Middle frontal gyrus (tissue), 1 donor: Measurements from ENCODE around the gene MTA1.

Experiments used
- DNase-seq: peaks from one replicate; pipeline ENCODE4 v3.0.0-alpha.2; 2015; ENCODE audit warnings: low spot score; ENCODE audit errors: extremely low spot score

The MTA1 gene

DNA sequence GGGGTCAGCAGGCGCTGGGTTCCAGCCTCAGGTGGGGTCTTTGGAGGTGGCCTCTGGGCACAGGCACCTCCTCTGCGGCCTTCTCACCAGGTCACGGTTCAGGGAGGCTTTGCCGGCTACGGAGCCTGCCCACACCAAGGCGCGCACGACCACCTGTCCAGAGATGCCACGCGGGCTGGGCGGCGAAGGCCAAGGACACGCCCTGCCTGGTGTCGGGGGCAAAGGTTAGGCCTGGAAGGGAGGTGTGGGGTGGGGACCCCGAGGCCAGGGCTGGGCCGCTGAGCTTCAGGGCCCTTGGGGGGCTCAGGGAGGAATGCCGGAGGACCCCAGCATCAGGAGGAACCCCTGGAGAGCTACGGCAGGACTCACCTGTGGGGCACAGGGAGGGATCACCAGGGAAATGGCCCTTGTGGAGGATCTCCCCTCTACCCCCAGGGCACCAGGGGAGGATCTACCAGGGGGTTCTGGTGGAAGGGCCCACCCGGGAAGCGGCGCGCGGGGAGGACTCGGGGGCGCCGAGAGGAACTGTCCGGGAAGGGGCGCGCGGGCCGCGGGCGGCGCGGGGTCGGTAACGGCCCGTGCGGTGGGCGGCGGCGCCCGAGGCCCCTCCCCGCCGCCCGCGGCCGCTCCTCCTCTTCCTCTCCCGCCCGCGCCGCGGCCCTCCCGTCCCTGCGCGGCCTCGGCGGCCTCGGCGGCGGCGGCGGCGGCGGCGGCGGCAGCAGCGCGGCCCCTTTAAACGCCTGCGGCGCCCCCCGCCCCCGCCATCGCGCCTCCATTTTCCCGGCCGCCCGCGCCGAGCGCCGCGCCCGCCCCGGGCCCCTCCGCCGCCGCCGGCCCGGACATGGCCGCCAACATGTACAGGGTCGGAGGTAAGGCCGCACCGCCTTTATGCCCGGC is at the start of gene MTA1:
MTA1 (plus strand) TSS at position 633 of the 897 bp plus-strand sequence; CDS start at position 842, 209 bp downstream.
- no peak for DNase-seq

DNA sequence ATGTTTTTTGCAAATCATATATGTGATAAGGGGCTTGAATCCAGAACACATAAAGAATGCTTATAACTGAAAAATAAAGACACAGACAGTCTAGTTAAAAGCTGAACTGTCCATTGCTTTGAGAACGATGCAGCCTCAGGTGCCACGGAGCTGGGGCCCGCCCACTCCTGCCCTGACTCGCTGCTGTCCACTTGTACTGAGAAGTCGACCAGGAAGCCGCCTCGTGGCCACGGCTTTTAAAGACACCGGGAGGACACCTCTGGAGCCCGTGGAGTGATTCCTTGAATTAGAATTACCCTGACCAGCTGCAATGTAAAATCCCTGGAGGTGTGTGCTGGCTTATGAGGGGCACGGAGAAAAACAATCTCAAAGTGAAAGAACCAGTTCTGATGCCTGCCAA is 45.2 kb upstream of the MTA1 start:
- DNase-seq = no peak

DNA sequence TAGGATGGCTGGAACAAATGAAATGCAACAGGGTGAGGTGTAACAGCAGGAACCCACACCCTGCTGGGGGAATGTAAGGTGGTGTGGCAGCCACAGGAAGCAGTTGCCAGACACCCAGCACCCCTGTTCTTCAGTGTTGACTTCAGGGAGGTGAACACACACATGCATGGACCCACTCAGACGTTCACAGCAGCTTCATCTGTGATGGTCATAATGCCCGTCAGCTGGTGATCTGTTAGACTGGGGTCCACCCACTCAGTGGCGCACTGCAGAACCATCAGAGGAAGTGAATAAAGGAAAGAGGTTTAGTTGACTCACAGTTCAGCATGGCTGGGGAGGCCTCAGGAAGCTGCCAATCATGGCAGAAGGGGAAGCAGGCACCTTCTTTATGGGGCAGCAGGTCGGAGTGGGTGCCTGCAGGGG is 44.0 kb upstream of the MTA1 start:
- DNase-seq = no peak

DNA sequence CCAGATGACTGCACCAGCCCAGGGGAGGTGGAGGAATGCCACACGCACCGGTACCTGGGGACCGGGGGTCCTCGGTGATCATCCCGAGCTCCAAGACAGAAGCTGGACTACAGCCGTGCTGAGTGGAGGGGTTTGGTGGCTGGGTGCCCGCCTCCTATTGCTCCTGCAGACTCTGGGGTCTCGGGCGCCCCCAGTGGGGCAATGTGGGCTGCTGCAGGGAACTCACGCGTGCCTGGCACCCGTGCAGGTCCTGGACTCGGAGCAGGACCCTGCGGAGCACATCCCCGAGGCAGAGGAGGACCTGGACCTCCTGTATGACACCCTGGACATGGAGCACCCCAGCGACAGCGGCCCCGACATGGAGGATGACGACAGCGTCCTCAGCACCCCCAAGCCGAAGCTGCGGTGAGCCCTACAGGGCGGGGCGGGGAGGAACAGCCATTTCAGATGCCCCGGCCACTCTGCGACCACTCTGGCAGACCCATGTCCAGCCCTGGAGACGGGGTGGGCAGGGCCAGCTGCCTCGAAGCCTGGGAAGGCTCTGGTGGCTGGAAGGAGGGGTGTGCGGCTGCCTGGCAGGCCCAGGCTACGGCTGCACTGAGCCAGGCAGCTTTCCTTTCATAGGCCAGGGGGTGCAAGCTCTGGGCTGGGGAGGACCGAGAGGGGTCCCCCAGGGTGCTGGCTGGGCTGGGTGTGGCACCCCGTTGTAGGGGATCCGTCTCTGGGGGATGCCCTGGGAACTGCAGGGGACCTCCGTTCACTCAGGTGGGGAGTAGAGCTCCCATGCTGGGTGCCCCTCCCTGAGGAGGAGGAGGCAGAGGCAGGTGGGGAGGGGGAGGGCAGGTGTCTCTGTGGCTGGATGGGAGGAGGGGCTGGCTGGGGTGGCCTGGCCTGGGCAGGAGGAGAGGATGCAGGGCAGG is 42.8 kb upstream of the MTA1 start:
- no peak for DNase-seq

DNA sequence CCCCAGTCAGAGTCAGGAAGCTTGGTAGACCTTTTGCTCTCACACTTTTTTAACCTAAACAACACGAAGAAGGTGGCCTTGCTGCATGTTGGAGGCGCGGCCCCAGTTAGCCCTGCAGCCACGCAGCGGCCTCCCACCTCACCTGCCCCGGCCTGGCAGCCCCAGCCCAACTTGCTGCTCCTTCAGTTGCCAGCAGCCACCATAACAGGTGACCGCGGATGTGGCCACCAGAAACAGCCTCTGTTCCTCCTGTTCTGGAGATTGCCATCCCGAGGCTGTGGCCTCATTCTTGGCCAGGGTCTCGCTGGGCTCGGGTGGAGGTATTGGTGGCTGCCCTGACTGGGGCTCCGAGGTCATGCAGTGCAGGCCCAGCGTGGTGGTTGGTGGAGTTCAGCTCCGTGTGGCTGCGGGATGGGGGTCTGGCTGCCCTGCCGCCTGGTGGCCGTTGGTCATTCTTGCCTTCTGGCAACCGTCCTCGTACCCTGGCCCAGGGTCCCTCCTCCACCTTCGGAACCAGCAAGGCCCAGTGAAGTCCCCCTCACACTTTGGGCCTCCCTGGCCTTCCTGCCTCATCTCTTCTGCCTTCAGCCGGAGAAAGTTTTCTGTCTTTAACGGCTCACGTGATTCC is 42.0 kb upstream of the MTA1 start:
- DNase-seq = no peak

DNA sequence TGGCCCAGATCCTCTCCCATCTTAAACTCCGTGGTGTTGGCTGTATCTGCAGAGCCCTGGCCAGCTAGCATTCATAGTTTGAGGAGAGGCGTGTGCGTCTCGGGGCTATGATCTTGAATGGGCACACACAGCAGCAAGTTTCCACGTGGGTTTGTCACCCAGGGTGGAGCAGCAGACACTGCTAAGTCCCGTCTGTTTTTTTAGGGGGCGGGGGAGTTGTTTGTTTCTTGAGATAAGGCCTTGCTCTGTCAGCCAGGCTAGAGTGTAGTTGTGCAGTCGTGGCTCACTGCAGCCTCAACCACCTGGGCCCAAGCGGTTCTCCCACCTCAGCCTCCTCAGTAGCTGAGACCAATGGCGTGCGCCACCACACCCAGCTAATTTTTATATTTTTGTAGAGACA is 41.4 kb upstream of the MTA1 start:
- DNase-seq = no peak

DNA sequence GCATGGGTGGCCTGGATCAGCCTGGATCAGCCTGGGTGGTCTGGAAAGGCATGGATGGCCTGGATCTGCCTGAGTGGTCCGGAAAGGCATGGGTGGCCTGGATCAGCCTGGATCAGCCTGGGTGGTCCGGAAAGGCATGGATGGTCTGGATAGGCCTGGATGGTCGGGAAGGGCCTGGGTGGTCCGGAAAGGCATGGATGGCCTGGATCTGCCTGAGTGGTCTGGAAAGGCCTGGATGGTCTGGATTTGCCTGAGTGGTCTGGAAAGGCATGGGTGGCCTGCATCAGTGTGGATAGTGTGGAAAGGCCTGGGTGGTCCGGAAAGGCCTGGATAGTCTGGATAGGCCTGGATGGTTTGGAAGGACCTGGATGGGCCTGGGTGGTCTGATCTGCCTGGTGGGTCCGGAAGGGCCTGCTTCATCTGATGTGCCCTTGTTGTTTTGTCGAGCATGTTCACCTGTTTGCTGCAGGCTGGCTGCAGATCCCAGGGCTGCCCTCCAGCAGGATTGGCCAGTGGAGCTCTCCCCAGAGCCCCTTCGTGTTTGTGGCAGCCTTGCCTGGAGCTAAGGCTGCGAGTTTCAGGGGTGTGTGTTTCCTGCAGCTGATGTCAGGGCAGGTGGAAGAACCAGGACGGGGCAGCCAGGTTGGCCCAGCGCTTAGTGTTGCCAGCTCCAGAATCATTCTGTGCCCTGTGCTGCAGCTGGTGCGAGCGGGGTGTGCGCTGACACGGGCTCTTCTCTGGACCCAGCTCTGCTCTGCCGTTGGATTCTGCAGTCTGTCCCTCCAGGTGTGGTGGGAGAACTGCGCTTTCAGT is 40.5 kb upstream of the MTA1 start:
- DNase-seq = no peak

DNA sequence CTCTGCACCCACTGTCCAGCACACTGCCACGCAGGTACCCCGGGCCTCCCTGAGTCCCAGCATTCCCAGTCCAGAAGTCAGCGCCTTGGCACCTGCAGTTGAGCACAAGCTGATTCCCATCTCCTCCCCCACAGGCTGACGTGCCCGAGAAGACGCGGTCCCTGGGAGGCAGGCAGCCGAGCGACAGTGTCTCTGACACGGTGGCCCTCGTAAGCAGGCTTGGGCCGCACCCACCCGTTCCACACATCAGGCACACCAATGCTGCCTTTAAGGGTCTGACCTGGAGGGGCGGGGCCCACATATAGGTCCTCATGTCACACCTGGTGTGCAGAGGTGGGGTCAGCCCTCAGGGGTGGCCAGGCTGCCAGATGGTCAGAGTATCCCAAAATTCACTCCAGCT is 39.7 kb upstream of the MTA1 start:
- no peak for DNase-seq

DNA sequence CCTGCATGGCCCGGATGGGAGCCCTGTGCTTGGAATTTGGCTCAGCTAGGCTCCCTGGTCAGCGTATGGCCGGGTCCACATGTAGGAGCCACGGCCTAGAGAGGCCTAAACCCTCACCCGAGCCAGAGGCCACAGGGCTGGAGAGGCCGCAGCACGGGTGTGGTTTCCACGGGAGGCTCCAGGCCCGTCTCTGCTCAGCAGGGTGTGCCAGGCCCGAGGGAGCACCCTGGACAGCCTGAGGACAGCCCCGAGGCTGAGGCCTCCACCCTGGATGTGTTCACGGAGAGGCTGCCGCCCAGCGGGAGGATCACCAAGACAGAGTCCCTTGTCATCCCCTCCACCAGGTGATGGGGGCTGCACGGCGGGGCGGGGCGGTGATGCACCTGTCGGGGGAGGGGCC is 38.9 kb upstream of the MTA1 start:
- DNase-seq = no peak

DNA sequence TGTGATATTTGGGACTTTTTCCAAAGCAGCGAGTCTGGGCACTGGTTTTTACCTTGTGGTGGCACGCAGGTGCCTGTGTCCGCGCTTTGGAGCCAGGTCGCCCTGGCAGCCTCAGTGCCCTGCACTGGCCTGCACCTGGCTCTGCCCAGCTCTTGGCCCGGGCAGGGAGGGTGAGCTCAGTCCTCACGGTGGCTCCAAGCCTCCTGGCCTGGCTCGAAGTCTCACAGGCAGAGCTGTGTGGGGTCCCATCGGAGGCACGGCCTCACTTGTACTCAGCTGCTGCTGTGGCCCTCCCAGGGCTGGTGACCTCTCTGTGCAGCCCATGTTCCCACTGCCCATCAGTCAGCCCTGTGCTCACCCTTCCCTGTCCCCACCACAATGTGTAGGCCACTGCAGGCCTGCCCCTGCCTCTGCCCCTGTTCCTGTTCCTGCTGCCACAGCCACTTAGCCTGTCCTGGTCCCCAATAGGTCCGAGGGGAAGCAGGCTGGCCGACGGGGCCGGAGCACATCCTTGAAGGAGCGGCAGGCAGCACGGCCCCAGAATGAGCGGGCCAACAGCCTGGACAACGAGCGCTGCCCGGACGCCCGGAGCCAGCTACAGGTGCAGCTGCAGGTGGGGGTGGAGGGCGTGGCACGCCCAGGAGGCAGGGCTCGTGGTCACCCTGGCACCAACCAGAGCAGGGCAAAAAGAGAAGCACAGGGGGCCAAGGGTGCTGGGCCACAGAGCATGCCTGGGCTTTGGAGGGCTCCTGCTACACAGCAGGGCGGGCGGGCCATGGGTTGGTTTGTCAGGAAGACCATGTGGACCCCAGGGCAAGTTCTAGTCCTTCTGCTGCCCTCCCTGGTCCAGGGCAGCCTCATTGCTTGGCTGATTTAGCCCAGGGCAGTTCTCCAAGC is 37.9 kb upstream of the MTA1 start:
- no peak for DNase-seq

DNA sequence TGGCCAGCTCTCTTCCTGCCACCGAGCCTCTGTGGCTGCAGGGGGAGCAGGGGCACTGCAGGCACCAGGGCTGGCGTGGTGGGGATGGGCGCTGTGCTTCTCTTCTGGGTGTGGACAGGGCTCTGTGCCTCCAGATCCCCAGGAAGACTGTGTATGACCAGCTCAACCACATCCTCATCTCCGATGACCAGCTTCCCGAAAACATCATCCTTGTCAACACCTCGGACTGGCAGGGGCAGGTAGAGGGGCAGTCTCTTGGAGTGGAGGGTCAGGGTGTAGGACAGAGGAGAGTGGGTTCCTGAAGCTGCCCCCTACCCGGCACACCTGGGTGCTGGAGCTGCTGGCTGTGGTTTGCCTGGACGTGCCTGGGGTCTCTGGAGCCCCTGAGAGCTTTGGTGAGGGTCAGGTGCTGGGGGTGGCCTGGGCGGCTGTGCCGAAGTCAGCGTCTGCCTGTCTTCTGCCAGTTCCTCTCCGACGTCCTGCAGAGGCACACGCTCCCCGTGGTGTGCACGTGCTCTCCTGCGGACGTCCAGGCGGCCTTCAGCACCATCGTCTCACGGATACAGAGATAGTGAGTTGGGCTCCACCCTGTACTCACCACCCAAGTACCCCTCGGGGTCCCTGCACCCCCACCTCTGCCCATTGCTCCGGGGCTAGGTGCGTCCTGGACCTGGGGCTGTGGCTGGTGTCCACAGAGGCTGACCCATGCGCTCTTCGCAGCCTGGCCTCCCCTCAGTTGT is 37.1 kb upstream of the MTA1 start:
- no peak for DNase-seq

DNA sequence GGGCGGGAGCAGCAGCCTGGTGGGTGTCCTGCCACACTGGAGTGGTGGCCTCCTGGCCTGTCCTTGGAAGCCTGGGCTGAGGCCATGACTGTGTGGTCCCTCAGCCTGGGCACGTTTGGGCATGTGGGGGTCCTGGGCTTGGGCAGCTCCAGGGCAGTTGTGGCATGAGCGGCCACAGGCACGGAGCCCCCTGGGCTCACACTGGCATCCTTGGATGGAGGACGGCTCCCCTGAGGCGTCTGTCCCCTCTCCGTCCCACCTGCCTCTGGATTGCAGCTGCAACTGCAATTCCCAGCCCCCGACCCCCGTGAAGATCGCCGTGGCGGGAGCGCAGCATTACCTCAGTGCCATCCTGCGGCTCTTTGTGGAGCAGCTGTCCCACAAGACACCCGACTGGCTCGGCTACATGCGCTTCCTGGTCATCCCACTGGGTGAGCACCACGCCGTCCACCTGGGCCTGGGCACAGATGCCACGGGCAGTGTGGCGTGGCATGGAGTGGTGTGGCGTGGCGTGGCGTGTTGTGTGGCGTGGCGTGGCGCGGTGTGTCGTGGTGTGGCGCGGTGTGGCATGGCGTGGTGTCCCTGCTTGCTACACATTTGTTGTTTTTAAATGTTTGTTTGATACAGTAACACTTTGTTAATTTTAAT is 36.4 kb upstream of the MTA1 start:
- no peak for DNase-seq

DNA sequence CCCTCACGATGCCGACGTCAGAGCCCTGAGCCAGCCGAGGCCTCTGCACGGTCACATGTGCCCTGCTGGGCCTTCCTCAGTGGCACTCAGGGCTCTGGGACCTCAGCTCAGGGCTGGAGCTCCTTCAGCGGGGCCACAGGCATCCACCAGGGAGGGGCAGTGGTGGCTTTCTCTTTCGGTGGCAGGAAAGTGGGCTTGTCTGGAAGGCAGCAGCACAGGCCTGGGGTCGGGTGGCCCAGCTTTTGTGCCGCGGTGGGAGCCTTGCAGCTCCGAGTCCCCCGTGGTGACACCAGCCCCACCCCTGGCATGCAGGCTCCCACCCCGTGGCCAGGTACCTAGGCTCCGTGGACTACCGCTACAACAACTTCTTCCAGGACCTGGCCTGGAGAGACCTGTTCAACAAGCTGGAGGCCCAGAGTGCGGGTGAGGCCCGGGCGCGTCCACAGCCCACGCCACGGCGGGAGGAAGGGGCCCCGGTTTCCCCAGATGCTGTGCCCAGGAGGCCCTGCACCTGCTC is 35.5 kb upstream of the MTA1 start:
- DNase-seq = no peak

DNA sequence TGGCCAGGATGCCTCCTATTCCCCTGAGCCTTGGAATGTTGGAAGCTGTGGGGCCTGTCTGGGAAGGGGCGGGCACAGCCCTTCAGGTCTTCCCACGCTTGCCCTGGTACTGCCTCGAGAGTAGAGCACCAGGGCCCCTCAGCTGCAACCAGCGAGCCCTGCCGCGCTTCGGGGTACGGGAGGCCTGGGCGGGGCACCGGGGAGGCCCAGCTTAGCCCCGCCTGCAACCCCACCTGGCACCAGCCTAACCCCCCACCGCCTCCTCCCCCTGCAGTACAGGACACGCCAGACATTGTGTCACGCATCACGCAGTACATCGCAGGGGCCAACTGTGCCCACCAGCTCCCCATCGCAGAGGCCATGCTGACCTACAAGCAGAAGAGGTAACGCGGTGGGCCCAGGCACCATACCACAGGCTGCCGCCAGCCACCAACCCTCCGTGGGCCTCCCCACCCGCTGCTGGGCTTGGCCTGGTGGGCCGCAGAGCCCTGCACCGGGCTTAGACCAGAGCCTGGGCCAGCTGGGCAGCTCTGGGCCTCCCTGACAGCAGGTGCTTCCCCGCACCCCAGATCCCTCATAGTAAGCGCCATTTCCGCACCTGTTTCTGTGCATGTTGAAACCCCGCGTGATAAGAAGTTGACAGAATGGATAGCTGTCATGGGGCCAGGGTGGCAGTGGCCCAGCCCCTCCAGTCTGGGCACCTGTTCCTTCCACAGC is 34.9 kb upstream of the MTA1 start:
- no peak for DNase-seq

DNA sequence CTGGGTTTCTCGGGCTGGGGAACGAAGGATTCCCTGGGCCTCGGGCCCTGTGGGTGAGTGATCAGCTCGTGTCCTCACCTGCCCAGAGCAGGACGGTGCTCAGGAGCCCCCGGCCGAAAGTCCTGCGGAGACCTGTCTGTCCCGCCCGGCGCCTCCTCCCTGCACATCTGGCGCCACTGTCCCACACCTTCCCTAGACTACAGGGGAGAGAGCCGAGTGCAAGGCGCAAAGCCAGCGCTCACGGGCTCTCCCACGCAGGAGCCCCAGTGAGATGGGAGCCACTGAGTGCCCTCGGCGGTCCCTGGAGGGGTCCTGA is 34.3 kb upstream of the MTA1 start:
- DNase-seq = no peak

DNA sequence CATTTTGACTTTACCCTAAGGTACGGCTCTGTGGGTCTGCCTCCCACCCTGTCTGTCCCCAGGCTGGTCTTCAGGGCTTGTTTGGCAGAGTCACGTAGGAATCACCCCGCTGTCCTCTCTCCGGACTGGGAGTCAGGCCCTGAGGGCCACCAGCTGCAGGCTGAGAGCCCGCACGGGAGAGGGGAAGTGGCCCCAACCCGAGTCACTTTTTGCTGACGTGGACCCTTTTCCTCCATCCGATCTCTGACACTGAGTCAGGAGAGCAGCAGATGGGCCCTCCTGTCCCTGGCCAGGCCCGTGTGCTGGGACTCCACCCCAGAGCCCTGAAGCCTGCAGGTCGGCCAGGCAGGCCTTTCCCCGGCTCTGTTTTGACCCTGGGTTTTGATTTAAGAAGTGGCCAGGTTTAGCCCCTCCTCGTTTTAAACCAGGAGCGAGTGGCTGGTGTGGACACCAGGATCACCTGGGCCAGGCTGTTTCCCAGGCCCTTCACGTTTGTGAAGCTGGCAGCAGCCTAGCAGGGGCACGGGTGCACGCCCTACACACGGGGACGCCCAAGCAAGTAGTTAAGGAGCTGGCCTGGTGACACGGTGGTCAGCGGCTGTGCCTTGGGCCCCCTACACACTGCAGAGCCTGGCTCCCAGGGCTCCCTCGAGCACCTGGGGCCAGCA is 33.8 kb upstream of the MTA1 start:
- no peak for DNase-seq
